Measurements from ENCODE around the gene MSL3B.
A peak's percentile ranks its signal among the peaks of the same experiment; 100 is the strongest.
"Not testable (repeated sequence)": the region's sequence is repeated elsewhere in the genome, so short reads cannot be mapped to it uniquely, and the experiment has no call there.

The MSL3B gene

DNA sequence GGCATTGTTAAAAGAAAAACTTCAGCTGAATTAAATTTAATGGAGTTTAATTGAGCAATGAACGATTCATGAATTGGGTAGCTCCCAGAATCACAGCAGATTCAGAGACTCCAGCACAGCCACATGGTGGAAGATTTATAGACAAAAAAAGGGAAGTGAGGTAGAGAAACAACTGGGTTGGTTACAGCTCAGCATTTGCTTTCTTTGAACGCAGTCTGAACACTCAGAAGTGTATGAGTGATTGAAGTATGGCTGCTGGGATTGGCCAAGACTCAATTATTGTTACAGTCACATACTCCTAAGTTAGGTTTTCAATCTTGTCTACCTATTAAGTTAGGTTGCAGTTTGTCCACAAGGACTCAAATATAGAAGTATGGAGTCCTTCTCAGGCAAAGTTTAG, 3.9 kb upstream of the MSL3B start:
- BruUV-seq (replicated peaks); H3K9me3 ChIP-seq (replicated peaks; ENCODE audit: control insufficient read depth, insufficient read depth, low read depth, low read length); H3K9ac ChIP-seq (ENCODE audit: insufficient read depth in 1 of 2, low read depth in 2 of 2, low read length in 2 of 2); H3K27ac ChIP-seq (ENCODE audit: extremely low read depth, low read depth, low read length); H3K4me2 ChIP-seq (ENCODE audit: insufficient read depth, low read length); H2AFZ ChIP-seq (ENCODE audit: low read depth, low read length); H3K4me1 ChIP-seq (replicated peaks in 1 of 2; ENCODE audit: control insufficient read depth in 2 of 2, insufficient read depth in 2 of 2, low read length in 2 of 2); intact Hi-C loops (cut with micrococcal nuclease); H3K4me3 ChIP-seq; DNase-seq (ENCODE audit: extremely low read depth in 1 of 4, low spot score in 3 of 4); CTCF ChIA-PET (ENCODE audit: low intra/inter-chr PET ratio); H3K27me3 ChIP-seq (ENCODE audit: control insufficient read depth in 2 of 2, insufficient read depth in 2 of 2, low read length in 2 of 2); H3K36me3 ChIP-seq (ENCODE audit: control insufficient read depth, insufficient read depth, low read length); H3K9me1 ChIP-seq (ENCODE audit: control insufficient read depth, insufficient read depth, low read length); H4K20me1 ChIP-seq (replicated peaks; ENCODE audit: control insufficient read depth, insufficient read depth, low read length); H3K79me2 ChIP-seq (ENCODE audit: control insufficient read depth, insufficient read depth, low read length); TF ChIP-seq FOXM1 (CRISPR knock-in tag; IDR thresholded peaks at IDR 0.05; ENCODE audit: low read depth): not testable (repeated sequence)
- WGBS (ENCODE audit: insufficient coverage, low coverage, missing lambda C conversion rate): 0% methylated on average over 2 of the region's 2 CpGs
- POLR2A ChIA-PET: interaction anchor here (0.6 kb wide), 1 partner anchor 41 kb away, joined by 3 read pairs; no protein-coding TSS in a partner anchor
- TF ChIP-seq L3MBTL2 (IDR thresholded peaks at IDR 0.05) (peak; percentile 64), SPI1 (IDR thresholded peaks at IDR 0.05; ENCODE audit: borderline replicate concordance, low read depth, low read length) (peak; percentile 95), FOXM1 (IDR thresholded peaks at IDR 0.05; ENCODE audit: low read depth) (peak; percentile 40; the same call in 1 of the 2 replicates), MEIS2 (IDR thresholded peaks at IDR 0.05; ENCODE audit: partially characterized antibody) (peak; percentile 85)
- TF ChIP-seq, protein P1, sequence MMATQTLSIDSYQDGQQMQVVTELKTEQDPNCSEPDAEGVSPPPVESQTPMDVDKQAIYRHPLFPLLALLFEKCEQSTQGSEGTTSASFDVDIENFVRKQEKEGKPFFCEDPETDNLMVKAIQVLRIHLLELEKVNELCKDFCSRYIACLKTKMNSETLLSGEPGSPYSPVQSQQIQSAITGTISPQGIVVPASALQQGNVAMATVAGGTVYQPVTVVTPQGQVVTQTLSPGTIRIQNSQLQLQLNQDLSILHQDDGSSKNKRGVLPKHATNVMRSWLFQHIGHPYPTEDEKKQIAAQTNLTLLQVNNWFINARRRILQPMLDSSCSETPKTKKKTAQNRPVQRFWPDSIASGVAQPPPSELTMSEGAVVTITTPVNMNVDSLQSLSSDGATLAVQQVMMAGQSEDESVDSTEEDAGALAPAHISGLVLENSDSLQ (IDR thresholded peaks at IDR 0.05): peak; percentile 82
- TF ChIP-seq, protein P2, sequence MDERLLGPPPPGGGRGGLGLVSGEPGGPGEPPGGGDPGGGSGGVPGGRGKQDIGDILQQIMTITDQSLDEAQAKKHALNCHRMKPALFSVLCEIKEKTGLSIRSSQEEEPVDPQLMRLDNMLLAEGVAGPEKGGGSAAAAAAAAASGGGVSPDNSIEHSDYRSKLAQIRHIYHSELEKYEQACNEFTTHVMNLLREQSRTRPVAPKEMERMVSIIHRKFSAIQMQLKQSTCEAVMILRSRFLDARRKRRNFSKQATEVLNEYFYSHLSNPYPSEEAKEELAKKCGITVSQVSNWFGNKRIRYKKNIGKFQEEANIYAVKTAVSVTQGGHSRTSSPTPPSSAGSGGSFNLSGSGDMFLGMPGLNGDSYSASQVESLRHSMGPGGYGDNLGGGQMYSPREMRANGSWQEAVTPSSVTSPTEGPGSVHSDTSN (CRISPR knock-in tag; IDR thresholded peaks at IDR 0.05; ENCODE audit: low read depth): not testable (repeated sequence)
- TF ChIP-seq, protein P2 (tag; conservative IDR thresholded peaks at IDR 0.05; ENCODE audit: low read depth): peak; percentile 87
- FAIRE-seq (peak; percentile 40), ATAC-seq (peak; percentile 68)
- in situ Hi-C loops (cut with MboI): loop anchor here (25.0 kb wide), 1 partner anchor 665 kb away; no protein-coding TSS in a partner anchor

All from K562 (cell line).